Measurements from ENCODE around the gene TMEM204.

The TMEM204 gene

DNA sequence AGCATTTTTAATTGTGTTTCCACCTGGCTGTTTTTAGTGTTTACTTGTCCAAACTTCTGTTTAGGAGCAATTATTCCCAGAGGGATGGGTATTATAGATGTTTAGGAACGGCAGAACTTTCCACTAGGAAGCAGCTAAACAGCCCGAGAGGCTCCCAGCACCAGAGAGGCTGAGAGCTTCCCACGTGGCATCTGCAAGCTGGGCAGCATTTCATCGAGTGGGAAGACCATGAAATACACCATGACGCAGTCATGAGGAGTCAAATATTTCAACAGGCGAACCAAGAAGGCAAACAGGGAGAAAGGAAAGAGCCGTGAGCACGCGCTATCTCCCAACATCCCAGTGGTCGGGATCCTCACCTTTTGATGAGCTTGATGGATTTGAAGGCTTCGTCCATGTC lies 24.1 kb downstream of the TMEM204 start:
- DNase-seq (ENCODE audit: low read depth) = no peak

- no peak for DNase-seq (ENCODE audit: low read depth)
Measured at GRCh38 chr16:1559446-1559975, 26.0 kb downstream of the TMEM204 start.

DNA sequence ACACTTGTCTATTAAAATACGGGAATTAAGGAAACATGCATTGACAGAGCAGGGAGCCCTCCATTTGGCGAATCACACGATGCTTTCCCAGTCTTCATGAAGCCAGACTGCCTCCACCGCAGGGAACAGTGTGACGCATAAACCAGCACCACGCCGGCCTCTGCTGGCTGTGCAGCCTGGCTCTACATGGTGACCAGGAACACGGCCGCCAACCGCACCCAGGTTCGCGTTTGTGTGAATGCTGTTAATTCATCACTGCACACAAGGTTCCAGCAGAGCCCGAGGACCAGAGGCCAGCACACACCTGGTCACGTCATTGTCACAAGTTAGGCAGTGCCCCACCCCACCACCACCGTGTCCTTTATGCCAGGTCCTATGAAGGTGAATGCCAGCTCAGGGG lies 26.7 kb downstream of the TMEM204 start:
- DNase-seq (ENCODE audit: low read depth) = no peak

- no peak for DNase-seq (ENCODE audit: low read depth)
Measured at GRCh38 chr16:1560866-1561265, 27.4 kb downstream of the TMEM204 start.

DNA sequence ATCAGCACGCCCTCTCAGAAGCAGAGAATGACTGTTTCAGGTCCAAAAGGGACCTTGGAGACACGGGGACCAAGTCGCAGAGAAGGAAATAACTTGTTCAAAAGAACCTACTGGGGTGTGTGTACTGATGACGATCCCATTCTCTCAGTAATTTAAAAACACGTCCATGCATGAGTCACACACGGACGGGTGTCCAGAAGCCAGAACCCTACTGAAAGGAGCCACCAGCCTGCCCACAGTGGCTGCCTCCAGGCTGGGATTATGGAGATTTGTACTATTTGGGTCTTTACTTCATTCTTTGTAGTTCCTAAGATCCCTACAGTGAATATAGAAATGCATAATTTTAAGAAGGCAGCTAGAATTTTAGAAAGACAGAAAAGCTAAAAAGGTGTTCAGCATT lies 27.8 kb downstream of the TMEM204 start:
- DNase-seq (ENCODE audit: low read depth) = no peak

- DNase-seq (ENCODE audit: low read depth) = no peak
Measured at GRCh38 chr16:1561836-1562235, 28.4 kb downstream of the TMEM204 start.

DNA sequence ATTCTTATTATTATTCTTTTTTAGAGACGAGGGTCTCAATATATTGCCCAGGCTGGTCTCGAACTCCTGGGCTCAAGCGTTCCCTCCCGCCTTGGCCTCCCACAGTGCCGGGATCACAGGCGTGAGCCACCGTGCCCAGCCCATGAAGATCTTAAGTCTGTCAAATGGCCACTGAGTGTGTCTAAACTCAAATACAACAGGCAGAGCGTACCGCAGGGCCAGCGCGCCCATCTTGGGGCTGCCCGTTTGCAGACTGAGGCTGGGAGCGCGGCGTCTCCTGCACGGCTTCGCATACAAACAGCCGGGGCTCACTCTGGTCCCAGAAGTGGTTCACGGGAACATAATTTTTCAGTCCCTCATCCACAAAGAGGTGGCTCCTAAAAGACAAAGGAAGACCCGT lies 30.3 kb downstream of the TMEM204 start:
- no peak for DNase-seq (ENCODE audit: low read depth)

DNA sequence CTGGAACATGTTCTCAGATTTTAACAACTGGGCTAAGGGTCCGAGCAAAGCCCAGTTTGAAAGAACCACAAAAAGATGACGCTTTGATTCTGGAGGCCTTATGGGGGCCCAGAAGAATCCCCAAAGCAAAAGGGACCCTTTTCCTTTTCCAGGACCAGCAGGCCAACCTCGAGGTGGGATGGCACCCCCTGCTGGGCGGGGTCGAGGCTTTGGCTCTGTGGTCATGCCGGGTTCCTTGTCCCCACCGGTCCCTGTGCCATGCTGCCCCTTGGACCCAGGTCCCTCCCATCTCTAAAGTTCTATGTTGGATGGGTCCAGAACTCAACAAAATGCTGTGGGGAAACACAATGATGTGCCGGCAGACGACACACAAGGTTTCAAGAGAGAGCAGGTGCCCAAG lies 30.9 kb downstream of the TMEM204 start:
- DNase-seq (ENCODE audit: low read depth) = no peak

DNA sequence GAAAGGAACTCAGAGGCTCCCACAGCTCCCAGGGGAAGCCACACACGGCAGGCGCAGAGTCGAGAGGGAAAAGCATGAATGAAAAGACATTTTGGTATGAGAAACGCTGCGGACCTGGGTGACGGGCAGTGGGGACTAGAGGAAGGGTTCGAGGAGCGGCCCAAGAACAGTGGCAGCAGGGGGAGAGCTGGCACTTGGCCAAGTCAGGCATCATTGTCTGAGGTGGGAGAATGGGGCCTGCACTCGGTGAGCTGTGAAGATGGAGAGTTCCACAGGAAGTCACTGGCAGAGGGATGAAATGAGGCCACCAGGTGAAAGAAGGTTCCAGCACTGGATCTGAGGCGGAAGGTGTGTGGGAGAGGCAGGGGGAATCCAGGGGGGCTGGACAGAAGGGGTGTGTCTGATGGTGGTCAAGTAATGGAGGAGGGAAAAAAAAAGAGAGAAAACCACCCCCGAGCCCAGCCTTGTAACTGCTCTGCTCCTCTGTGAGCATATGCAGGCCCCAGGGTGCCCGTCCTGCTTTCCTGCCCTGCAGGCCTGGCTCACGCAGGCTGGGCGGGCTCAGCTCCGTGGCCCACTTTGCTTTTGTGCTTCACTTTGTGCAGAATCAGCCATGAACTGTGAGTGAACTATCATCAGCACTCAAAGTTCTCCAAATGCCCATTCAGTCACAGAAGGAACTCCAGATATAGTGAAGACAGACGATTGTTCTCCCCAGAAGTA lies 31.8 kb downstream of the TMEM204 start:
- no peak for DNase-seq (ENCODE audit: low read depth)

DNA sequence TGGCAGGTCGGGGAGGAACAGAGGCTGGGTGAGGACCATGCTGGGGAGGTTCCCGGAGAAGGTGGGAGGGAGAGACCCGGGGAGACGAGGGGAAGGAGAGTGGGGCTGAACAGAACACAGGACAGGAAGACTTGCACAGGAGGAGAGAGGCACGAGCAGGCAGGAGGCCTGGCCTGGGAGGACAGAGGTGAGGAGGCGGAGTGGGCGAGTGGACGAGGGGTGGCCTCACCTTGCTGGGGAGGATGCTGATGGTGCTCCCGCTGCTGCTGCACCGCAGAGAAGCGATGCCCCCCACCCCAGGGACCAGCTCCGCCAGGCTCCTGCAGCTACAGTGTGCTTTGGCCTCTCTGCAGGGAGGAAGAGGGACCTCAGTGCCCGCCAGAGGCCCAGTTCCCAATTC lies 34.5 kb downstream of the TMEM204 start:
- no peak for DNase-seq (ENCODE audit: low read depth)

DNA sequence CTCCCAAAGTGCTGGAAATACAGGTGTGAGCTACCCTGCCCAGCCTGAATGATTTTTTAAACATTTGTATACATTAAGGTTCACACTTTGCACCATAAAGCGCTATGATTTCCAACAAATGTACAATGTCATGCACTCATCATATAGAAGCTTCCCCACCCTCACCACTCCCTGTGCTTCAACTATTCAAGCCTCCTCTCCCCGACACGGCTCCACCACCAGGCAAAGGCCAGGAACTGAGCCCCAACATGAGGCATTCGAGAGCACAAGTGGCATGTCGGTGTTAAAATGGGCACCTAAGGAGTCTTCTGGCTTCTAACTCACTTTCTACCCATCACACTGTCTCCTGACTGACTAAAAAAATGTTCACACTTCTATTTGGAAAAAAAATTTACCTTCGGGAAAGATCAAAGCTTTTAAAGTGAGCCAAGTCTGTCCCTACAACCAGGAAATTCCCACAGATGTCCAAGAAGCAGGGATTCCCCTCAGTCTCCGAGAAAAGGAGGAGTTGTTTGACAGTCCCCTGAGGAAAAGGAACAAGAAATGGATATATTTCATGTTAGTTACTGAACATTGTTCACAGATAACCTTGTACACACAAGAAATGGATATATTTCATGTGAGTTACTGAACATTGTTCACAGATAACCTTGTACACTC lies 37.7 kb downstream of the TMEM204 start:
- no peak for DNase-seq (ENCODE audit: low read depth)

GRCh38 chr16:1572673-1573072 lies 39.2 kb downstream of the TMEM204 start:
- DNase-seq (ENCODE audit: low read depth) = no peak

DNA sequence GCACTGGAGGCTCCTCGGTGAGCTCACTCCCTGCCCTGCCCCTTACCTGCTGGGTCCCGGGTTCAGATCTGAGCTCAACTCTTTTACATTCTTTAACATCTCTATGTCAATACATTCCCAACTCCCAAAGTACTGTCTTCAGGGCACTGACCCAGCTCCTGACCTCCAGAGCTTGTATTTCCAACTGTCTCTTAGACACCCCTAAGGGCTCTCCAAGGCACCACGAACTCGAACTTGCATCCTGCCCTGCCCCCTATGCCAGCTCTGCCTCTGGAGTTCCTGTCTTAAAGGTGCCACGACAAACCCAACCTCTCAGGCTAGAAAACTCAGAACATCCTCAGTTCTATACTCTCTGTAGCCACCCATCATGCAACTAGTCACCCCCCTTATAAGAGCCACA lies 39.8 kb downstream of the TMEM204 start:
- DNase-seq (ENCODE audit: low read depth) = no peak

GRCh38 chr16:1575578-1575977 lies 42.1 kb downstream of the TMEM204 start:
- no peak for DNase-seq (ENCODE audit: low read depth)

DNA sequence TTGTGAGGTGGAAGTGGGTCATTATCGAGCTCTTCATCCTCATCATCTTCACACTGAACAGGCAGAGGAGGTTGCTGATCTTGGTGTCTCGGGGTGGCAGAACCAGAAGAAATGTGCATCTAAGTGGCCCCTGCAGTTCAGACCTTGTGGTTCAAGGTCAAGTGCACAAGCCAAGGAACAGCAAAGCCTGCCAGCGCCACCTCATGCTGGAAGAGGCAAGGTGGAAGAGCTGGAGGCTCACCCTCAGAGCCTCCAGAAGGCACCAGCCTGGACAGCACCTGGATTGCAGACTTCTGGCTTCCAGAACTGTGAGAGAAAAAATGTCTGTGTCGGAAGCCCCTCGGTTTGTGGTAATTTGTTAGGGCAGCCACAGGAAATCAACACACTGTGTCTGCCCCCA lies 45.7 kb downstream of the TMEM204 start:
- DNase-seq (ENCODE audit: low read depth) = no peak

DNA sequence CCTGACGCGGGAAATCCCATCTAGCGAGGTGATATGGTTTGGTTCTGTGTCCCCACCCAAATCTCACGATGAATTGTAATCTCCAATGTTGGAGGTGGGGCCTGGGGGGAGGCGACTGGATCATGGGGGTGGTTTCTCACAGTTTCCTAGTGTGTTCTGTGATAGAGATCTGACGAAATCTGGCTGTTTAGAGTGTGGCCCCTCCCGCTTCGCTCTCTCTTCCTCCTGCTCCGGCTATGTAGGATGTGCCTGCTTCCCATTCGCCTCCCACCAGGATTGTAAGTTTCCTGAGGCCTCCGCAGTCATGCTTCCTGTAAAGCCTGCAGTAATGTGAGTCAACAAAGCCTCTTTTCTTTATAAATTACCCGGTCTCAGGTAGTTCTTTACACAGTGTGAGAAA lies 46.8 kb downstream of the TMEM204 start:
- no peak for DNase-seq (ENCODE audit: low read depth)

GRCh38 chr16:1580956-1581355 lies 47.5 kb downstream of the TMEM204 start:
- no peak for DNase-seq (ENCODE audit: low read depth)

DNA sequence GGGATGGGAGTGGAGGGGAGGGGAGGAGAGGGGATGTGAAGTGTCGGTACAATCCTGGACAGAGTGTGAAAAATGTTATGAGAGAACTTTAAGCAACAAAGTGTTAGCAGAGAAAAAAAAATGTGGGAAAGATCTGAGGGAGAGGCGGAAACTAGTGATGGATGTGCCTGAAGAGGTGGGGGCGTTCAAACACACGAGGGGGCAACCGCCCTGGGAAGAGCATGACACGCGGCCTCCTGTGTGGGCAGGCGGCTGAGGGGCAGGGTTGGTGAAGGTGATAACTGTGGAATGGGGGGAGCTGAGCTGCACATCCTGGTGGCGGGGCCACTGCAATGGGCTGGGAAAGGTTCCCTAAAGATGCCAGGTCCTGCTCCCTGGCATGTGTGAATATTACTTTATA lies 48.3 kb downstream of the TMEM204 start:
- DNase-seq (ENCODE audit: low read depth) = no peak

DNA sequence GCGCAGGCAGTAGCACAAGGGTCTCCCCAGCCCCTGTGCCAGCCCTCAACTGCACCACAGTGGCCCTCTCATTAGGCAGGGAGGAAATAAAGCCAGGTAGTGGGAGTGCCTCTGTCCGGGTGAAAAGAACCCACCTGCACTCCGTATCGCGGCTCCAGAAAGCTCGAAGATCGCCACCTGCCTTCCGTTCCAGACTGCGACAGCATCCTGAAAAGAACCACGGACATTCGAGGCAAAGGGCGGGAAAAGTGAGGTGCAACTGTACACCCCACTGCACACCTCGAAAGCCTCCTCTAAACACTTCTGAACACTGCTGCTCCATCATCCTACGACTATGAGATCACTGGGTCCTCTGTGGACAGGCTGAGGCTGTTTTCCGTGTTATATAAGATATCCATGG lies 49.7 kb downstream of the TMEM204 start:
- no peak for DNase-seq (ENCODE audit: low read depth)

DNA sequence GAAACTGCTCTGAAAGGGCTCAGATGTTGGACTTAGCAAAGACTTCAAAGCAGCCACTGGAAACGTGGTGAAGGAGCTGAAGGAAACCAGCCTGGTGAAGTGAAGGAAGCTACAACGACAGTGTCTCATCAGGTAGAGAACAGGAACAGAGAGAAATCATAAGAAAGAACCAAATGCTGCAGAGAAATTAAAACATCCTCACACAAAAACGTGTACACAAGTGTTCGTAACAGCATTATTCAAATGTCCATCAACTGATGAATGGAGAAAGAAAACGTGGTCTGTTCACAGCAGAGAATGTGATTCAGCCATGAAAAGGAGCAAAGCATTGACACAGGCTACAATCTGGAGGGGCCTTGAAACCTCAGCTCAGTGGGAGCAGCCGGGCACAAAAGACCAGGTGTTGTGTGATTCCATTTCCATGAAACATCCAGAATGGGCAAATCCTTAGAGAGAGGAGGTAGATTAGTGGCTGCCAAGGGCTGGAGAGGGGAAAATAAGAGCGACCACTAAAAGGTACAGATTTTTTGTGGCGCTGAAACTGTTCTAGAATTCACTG lies 51.5 kb downstream of the TMEM204 start:
- DNase-seq (ENCODE audit: low read depth) = no peak

GRCh38 chr16:1590366-1590765 lies 56.9 kb downstream of the TMEM204 start:
- DNase-seq (ENCODE audit: low read depth) = no peak

GRCh38 chr16:1590930-1591705 lies 57.7 kb downstream of the TMEM204 start:
- DNase-seq (ENCODE audit: low read depth) = no peak

DNA sequence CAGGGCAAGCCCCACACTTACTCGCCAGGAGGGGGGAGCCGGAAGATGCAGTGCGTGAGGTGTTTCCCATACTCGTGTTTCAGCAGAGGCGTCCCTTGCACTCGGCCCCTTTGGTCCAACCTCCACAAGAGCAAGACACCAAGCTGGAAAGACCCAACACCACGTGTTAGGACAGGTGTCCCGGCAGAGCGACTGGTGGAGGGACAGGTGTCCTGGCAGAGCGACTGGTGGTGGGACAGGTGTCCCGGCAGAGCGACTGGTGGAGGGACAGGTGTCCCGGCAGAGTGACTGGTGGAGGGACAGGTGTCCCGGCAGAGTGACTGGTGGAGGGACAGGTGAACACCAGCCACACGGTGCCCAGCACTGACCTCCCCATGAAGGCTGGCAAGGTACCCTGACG lies 59.0 kb downstream of the TMEM204 start:
- no peak for DNase-seq (ENCODE audit: low read depth)

All from stimulated activated CD8-positive, alpha-beta memory T cell treated with anti-CD3 and anti-CD28 coated beads, Interleukin-7, amount 100 ng/mL, for 24 hours (primary cell).